SU-DHL-6 (cell line): ENCODE measurements around the gene MAP3K21.

Experiments
- CTCF ChIP-seq: fragments of 200-600 bp; sonication (generic); IDR thresholded peaks from one replicate; pipeline ENCODE4 v1.5.1; 2017; ENCODE audit warnings: antibody characterized with exemption, mild to moderate bottlenecking, low read length, moderate library complexity; ENCODE audit not compliant: insufficient read depth, poor library complexity, severe bottlenecking
- EZH2phosphoT487 ChIP-seq: fragments of 200-600 bp; sonication (generic), shearing (Covaris generic); conservative IDR thresholded peaks from 2 replicates; pipeline ENCODE4 v1.6.1; 2018; ENCODE audit warnings: mild to moderate bottlenecking, antibody characterized with exemption, low read length, moderate library complexity, mixed read lengths

- TF ChIP-seq CTCF (no peak), EZH2phosphoT487 (no peak)
Observed at GRCh38 chr1:233368106-233368788, 40.7 kb downstream of the MAP3K21 start.
